OCI-LY7 (cell line): ENCODE measurements around the gene TRIM26. TPM values are rescaled to one million over a fixed set of nuclear protein-coding genes. Genes with fewer than 3 reads are reported as not detected.

Experiments used
- BruUV-seq: library from RNA; stranded (reverse); fragments of 400-500 nt; replicated peaks from 2 replicates; lab custom pipeline; 2021; lab: Mats Ljungman, UMichigan
- CTCF ChIA-PET: fragments of 300-600 bp; sonication (Branson Sonifier 250); formaldehyde crosslinking; loops from one replicate; lab custom pipeline; 2022; ENCODE audit warnings: antibody characterized with exemption; ENCODE audit not compliant: unreplicated experiment; lab: Charles Lee
- POLR2A ChIA-PET: fragments of 300-600 bp; sonication (Branson Sonifier 250); formaldehyde crosslinking; loops from one replicate; lab custom pipeline; 2022; ENCODE audit warnings: antibody characterized with exemption; lab: Charles Lee
- DNase-seq: peaks from one replicate; pipeline ENCODE4 v3.0.0-alpha.2; 2015; ENCODE audit warnings: low spot score
- H2AFZ ChIP-seq: fragments of 200-600 bp; sonication (generic), shearing (Covaris generic); 2 replicates; pipeline ENCODE4 v1.6.1; 2014; ENCODE audit warnings: mild to moderate bottlenecking, antibody characterized with exemption, low read length, moderate library complexity
- H3K27ac ChIP-seq: fragments of 200-600 bp; sonication (generic); 2 replicates; pipeline ENCODE4 v1.5.1; 2014; ENCODE audit warnings: mixed run types, low read depth, mild to moderate bottlenecking, moderate library complexity, low read length, inconsistent platforms; ENCODE audit not compliant: poor library complexity, severe bottlenecking
- H3K36me3 ChIP-seq: fragments of 200-600 bp; sonication (generic); 2 replicates; pipeline ENCODE4 v1.6.1; 2014; ENCODE audit warnings: mild to moderate bottlenecking, antibody characterized with exemption, low read length, moderate library complexity, mixed read lengths; ENCODE audit not compliant: insufficient read depth
- H3K4me1 ChIP-seq: fragments of 200-600 bp; sonication (generic); 2 replicates; pipeline ENCODE4 v1.5.1; 2014; ENCODE audit warnings: mild to moderate bottlenecking, low read length; ENCODE audit not compliant: insufficient read depth, poor library complexity, severe bottlenecking
- H3K4me2 ChIP-seq: fragments of 200-600 bp; sonication (generic); 2 replicates; pipeline ENCODE4 v1.6.1; 2014; ENCODE audit warnings: mild to moderate bottlenecking, low read length
- H3K4me3 ChIP-seq: fragments of 200-600 bp; sonication (generic); 2 replicates; pipeline ENCODE4 v1.5.1; 2014; ENCODE audit warnings: mild to moderate bottlenecking, low read depth, low read length; ENCODE audit not compliant: poor library complexity, severe bottlenecking
- H3K79me2 ChIP-seq: fragments of 200-600 bp; sonication (generic); 2 replicates; pipeline ENCODE4 v1.6.1; 2016; ENCODE audit warnings: low read depth, mild to moderate bottlenecking, low read length, moderate library complexity, mixed read lengths; ENCODE audit not compliant: insufficient read depth
- H3K9me2 ChIP-seq: fragments of 200-600 bp; sonication (generic); 2 replicates; pipeline ENCODE4 v1.6.1; 2016; ENCODE audit warnings: mild to moderate bottlenecking, low read length, mixed read lengths; ENCODE audit not compliant: insufficient read depth
- H3K9me3 ChIP-seq: fragments of 200-600 bp; sonication (generic); 2 replicates; pipeline ENCODE4 v1.6.1; 2014; ENCODE audit warnings: mild to moderate bottlenecking, mixed run types, low read length, mixed read lengths
- H4K20me1 ChIP-seq: fragments of 200-600 bp; sonication (generic); 2 replicates; pipeline ENCODE4 v1.6.1; 2014; ENCODE audit warnings: mild to moderate bottlenecking, antibody characterized with exemption, low read length, moderate library complexity, mixed read lengths; ENCODE audit not compliant: insufficient read depth
- EZH2phosphoT487 ChIP-seq: fragments of 200-600 bp; sonication (generic); IDR thresholded peaks from 2 replicates; pipeline ENCODE4 v1.6.1; 2018; ENCODE audit warnings: low read depth, borderline replicate concordance, mild to moderate bottlenecking, mixed run types, antibody characterized with exemption, low read length, moderate library complexity, mixed read lengths
- intact Hi-C: fragments of 100-400 bp; cut with micrococcal nuclease; formaldehyde crosslinking; loops from one replicate; pipeline ENCODE4 v1.10.0; 2022; ENCODE audit not compliant: unreplicated experiment
- total RNA-seq, 2 experiments: library from RNA; depleted of rRNA in 1 of 2; stranded (reverse); fragments of >200 nt in 1 of 2; shearing (Covaris generic) in 1 of 2; gene quantifications; 2 replicates each; pipeline ENCODE4 v1.2.3, GENCODE V29; 2014 to 2022
- TF ChIP-seq, protein P1 (sequence below): fragments of 200-600 bp; sonication (generic); conservative IDR thresholded peaks from 2 replicates; pipeline ENCODE4 v1.5.1; 2014; ENCODE audit warnings: mild to moderate bottlenecking, antibody characterized with exemption, low read length, moderate library complexity, mixed read lengths

TRIM26 gene
- total RNA-seq, 2 experiments from 2014 or later, result 53.2 to 53.3 TPM

DNA sequence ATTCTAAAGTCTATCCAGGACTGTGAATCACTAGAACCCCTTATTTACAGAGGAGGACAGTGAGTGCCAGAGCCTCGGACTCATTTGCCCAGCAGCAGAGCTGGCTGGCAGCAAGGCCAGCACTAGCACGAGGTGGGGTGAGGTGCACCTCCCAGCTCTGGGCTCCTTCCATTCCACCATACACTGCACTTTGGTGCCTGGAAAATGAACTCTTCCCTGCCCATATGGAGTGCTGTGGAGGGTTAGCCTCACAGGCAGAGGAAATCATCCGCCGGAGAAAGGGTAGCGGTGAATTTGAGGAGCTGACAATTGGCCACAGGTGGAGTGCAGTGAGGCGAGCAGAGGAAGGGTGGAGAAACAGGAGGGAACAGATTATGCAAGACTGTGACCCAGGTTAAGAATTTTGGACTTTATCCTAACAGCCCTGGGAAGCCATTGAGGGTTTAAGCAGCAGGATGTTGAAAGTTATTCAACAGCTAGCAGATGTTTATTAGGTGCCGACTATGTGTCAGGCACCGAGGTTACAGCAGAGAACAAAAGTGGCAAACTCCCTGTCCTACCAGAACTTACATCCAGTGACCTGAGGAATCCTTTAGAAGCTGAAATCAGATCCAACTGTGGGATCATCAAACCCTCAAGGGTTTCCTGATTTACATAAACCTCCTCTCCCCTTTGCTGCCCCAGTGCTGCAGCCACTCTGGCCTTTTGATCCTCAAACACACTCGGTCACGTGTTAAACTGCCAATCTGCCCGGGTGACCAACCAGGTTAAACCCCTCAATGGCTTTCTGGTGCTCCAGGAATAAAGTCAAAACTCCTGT, 6.2 kb downstream of the TRIM26 start:
- Histone ChIP-seq H3K4me3 (no peak overlapping the region), H3K9me2 (no peaks in the 10 kb centered on the region), H3K79me2 (peaks cover 95% of the 10 kb centered on the region), H4K20me1 (peaks cover 38% of the 10 kb centered on the region), H3K36me3 (peaks cover 62% of the 10 kb centered on the region), H3K4me1 (peaks cover 53% of the 10 kb centered on the region), H2AFZ (no peak overlapping the region), H3K9me3 (no peaks in the 10 kb centered on the region), H3K27ac (peak overlapping the region; percentile 1), H3K4me2 (peak overlapping the region; percentile 41)
- ChIA-PET CTCF (no interaction called here), POLR2A (interaction anchor here (1.4 kb wide), 1 partner anchor 9 kb away, joined by 3 read pairs; no protein-coding TSS in a partner anchor)
- no TSS peak for BruUV-seq
- DNase-seq, result peak; percentile 20
- intact Hi-C loops, result no loop called here
- TF ChIP-seq EZH2phosphoT487, result no peak
- TF ChIP-seq, protein P1, sequence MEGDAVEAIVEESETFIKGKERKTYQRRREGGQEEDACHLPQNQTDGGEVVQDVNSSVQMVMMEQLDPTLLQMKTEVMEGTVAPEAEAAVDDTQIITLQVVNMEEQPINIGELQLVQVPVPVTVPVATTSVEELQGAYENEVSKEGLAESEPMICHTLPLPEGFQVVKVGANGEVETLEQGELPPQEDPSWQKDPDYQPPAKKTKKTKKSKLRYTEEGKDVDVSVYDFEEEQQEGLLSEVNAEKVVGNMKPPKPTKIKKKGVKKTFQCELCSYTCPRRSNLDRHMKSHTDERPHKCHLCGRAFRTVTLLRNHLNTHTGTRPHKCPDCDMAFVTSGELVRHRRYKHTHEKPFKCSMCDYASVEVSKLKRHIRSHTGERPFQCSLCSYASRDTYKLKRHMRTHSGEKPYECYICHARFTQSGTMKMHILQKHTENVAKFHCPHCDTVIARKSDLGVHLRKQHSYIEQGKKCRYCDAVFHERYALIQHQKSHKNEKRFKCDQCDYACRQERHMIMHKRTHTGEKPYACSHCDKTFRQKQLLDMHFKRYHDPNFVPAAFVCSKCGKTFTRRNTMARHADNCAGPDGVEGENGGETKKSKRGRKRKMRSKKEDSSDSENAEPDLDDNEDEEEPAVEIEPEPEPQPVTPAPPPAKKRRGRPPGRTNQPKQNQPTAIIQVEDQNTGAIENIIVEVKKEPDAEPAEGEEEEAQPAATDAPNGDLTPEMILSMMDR, result no peak

DNA sequence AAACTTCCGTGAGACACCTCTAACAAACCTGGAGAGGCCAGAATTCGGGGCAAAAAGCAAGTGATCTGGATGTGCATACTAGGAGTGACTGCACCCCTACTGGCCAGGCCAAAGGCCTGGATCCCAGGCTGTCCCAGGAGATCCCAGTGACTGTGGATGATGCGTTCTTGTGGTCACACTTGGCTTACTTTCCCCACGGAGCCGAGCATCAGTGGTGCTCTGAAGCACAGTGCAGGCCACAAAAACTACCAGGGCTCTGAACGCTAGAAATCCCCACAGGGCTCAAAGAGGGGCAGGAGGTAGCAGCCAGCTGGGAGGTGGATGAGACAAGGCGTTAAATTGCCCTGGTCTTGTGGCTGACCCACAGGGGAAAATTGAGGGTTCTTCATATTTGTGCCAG, 7.1 kb downstream of the TRIM26 start:
- Histone ChIP-seq H3K9me3 (no peaks in the 10 kb centered on the region), H3K27ac (no peak overlapping the region), H3K36me3 (peaks cover 65% of the 10 kb centered on the region), H3K4me2 (no peak overlapping the region), H4K20me1 (peaks cover 32% of the 10 kb centered on the region), H3K9me2 (no peaks in the 10 kb centered on the region), H3K79me2 (peaks cover 95% of the 10 kb centered on the region), H3K4me3 (no peak overlapping the region), H2AFZ (no peak overlapping the region), H3K4me1 (peaks cover 53% of the 10 kb centered on the region)
- intact Hi-C loops, result no loop called here
- BruUV-seq, result no TSS peak
- no peak for DNase-seq
- no peak for TF ChIP-seq EZH2phosphoT487
- TF ChIP-seq, protein P1, result no peak
- ChIA-PET CTCF (no interaction called here), POLR2A (interaction anchor here (1.4 kb wide), 1 partner anchor 10 kb away, joined by 3 read pairs; no protein-coding TSS in a partner anchor)

DNA sequence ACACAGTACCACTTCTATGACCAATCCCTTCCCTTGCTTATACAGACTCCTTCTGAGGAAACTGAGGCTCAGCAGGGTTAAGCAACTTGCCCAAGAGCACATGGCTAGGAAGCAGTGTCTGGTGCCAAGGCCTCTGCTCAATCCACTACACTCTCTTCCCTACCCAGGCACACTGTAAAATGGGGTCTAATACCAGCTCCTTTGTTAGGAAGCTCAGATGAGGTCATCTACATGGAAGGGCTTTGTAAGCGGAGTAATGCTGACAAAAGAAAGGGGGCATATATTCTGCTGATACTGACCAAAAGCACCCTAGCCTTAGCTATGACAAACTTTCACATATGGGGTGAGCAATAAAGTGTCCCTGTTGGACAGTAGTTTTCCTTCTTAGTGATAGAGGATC, 9.1 kb downstream of the TRIM26 start:
- no peaks in the 10 kb centered on the region for H3K9me3 ChIP-seq
- no peak for DNase-seq
- TF ChIP-seq, protein P1, result no peak
- TF ChIP-seq EZH2phosphoT487, result no peak
- no peak overlapping the region for H3K4me3 ChIP-seq
- no peak overlapping the region for H3K27ac ChIP-seq
- H2AFZ ChIP-seq, result no peak overlapping the region
- peaks cover 92% of the 10 kb centered on the region for H3K79me2 ChIP-seq
- ChIA-PET POLR2A (interaction anchor here (0.8 to 1.2 kb wide), 2 partner anchors 9 to 17 kb away, joined by 3 to 4 read pairs; partner anchors contain the start of gene TRIM26), CTCF (interaction anchor here (0.6 kb wide), 1 partner anchor 144 kb away, joined by 3 read pairs; no protein-coding TSS in a partner anchor)
- H4K20me1 ChIP-seq, result peaks cover 31% of the 10 kb centered on the region
- no peak overlapping the region for H3K4me2 ChIP-seq
- H3K4me1 ChIP-seq, result peaks cover 52% of the 10 kb centered on the region
- no peaks in the 10 kb centered on the region for H3K9me2 ChIP-seq
- H3K36me3 ChIP-seq, result peaks cover 67% of the 10 kb centered on the region
- intact Hi-C loops, result no loop called here
- no TSS peak for BruUV-seq
